MM.1S (cell line): ENCODE data around the gene CREB3L2.

Experiments used
- CTCF ChIP-seq: fragments of 300-600 bp; sonication (generic); IDR thresholded peaks from 2 replicates; pipeline ENCODE4 v1.5.1; 2016; ENCODE audit warnings: antibody characterized with exemption, low read length, mixed read lengths
- EZH2 ChIP-seq: fragments of 300-600 bp; sonication (generic); optimal IDR thresholded peaks from 2 replicates; pipeline ENCODE3; 2017; ENCODE audit warnings: low read depth, mild to moderate bottlenecking, antibody characterized with exemption, low read length, mixed read lengths

GRCh38 chr7:137903382-137904169 lies 98.3 kb downstream of the CREB3L2 start:
- TF ChIP-seq EZH2 (no peak), CTCF (peak; percentile 92)
